ENCODE results near the gene C9orf78. TPM values are rescaled to one million over a fixed set of nuclear protein-coding genes. Genes with fewer than 3 reads are reported as not detected.

Gene C9orf78
- total RNA-seq, 6 experiments from 2014 or later = 25.2 to 39.8 (median 33.5) TPM

- Histone ChIP-seq H3K27me3 (no peaks in the 10 kb centered on the region), H3K36me3 (peaks cover 3 to 25% (median 5%) of the 10 kb centered on the region in 4 donors), H3K27ac (peak overlapping the region; percentile 55 to 87 (median 65)), H3K9me3 (no peaks in the 10 kb centered on the region), H3K4me1 (peaks cover 0 to 19% (median 6%) of the 10 kb centered on the region in 4 donors), H3K4me3 (no peak overlapping the region)
- intact Hi-C loops (cut with DNase I) = no loop called here
- WGBS (ENCODE audit: insufficient coverage, low coverage, low lambda C conversion rate, missing lambda C conversion rate) = 52% methylated on average over 4 of the region's 6 CpGs
- ATAC-seq (no peak), DNase-seq (no peak)
- TF ChIP-seq POLR2A (IDR thresholded peaks at IDR 0.05) (no peak), CTCF (IDR thresholded peaks at IDR 0.05) (no peak)
Observed at GRCh38 chr9:129811967-129812363, 23.1 kb downstream of the C9orf78 start.

- DNase-seq (no peak), ATAC-seq (peak; percentile 27 to 39 (median 36))
- intact Hi-C loops (cut with DNase I) = no loop called here
- H3K4me3 ChIP-seq = no peak overlapping the region
- peaks cover 0 to 16% (median 5%) of the 10 kb centered on the region in 4 donors for H3K36me3 ChIP-seq
- H3K4me1 ChIP-seq = peaks cover 0 to 19% (median 6%) of the 10 kb centered on the region in 4 donors
- H3K9me3 ChIP-seq = no peaks in the 10 kb centered on the region
- peak overlapping the region; percentile 55 to 87 (median 65) for H3K27ac ChIP-seq
- TF ChIP-seq POLR2A (IDR thresholded peaks at IDR 0.05) = no peak
- TF ChIP-seq CTCF (IDR thresholded peaks at IDR 0.05) = no peak
- H3K27me3 ChIP-seq = no peaks in the 10 kb centered on the region
- 33% methylated on average over 6 of the region's 6 CpGs for WGBS (ENCODE audit: insufficient coverage, low coverage, low lambda C conversion rate, missing lambda C conversion rate)
Observed at GRCh38 chr9:129810788-129811187, 24.3 kb downstream of the C9orf78 start.

GRCh38 chr9:129810116-129810515 lies 25.0 kb downstream of the C9orf78 start:
- intact Hi-C loops (cut with DNase I) = no loop called here
- no peak for TF ChIP-seq CTCF (IDR thresholded peaks at IDR 0.05)
- TF ChIP-seq POLR2A (IDR thresholded peaks at IDR 0.05) = no peak
- ATAC-seq (no peak), DNase-seq (no peak)
- H3K27me3 ChIP-seq = no peaks in the 10 kb centered on the region
- H3K4me3 ChIP-seq = no peak overlapping the region
- H3K27ac ChIP-seq = peak overlapping the region; percentile 55 to 87 (median 65)
- 67% methylated on average over 1 of the region's 11 CpGs for WGBS (ENCODE audit: insufficient coverage, low coverage, low lambda C conversion rate, missing lambda C conversion rate)
- H3K36me3 ChIP-seq = peaks cover 0 to 20% (median 5%) of the 10 kb centered on the region in 4 donors
- H3K4me1 ChIP-seq = peaks cover 0 to 19% (median 6%) of the 10 kb centered on the region in 4 donors
- H3K9me3 ChIP-seq = no peaks in the 10 kb centered on the region

DNA sequence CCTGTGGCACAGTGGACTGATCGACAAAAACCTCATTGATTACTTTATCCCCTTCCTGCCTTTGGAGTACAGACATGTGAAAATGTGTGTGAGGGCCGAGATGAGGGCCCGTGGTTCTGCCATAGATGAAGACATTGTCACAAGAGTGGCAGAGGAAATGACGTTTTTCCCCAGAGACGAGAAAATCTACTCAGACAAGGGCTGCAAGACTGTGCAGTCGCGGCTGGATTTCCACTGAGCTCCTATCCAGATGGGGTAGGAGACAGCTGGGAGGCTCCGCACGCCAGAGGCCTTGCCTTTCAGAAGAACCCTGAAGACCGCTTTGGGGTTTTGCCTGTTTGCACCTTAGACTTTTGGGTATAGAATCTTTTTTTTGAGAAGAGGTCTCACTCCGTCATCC lies 25.7 kb downstream of the C9orf78 start:
- no peak for ATAC-seq
- Histone ChIP-seq H3K36me3 (peaks cover 0 to 20% (median 5%) of the 10 kb centered on the region in 4 donors), H3K9me3 (no peaks in the 10 kb centered on the region)

More for the DNA sequence above, 25.7 kb downstream of the C9orf78 start:
- intact Hi-C loops (cut with DNase I) = no loop called here
- TF ChIP-seq POLR2A (IDR thresholded peaks at IDR 0.05) (no peak), CTCF (IDR thresholded peaks at IDR 0.05) (no peak)
- Histone ChIP-seq H3K27ac (no peak overlapping the region), H3K4me1 (peaks cover 0 to 20% (median 6%) of the 10 kb centered on the region in 4 donors), H3K4me3 (no peak overlapping the region), H3K27me3 (no peaks in the 10 kb centered on the region)
- WGBS (ENCODE audit: insufficient coverage, low coverage, low lambda C conversion rate, missing lambda C conversion rate) = 79% methylated on average over 8 of the region's 11 CpGs
- no peak for DNase-seq
